NCI-H187 treated with DMSO at 0.1 percent for 48 hours (cell line): Measurements from ENCODE around the gene ELF1.
"Not testable (repeated sequence)": the region's sequence is repeated elsewhere in the genome, so short reads cannot be mapped to it uniquely, and the experiment has no call there.

ENCODE experiments used
- DNase-seq: peaks from one replicate; lab custom pipeline; 2025; lab: John Stamatoyannopoulos, UW

ELF1 gene

DNA sequence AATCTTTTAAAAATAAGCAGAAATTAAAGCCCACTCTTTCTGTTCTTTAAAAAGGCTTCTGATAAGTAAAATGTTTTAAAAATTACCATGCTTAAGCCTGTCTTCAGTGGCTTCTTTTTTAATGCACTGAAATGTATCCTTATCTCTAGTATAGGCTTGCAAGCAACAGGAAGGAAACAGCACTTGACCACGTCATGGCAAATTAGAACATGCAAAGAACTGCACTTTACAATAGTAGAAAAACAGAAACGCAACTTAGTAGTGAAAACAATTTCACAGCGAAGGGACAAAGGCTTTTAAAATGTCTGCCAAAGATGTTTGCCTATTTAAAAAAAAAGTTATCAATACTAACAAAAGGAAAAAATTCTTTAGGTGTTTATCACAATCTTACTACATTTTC lies 36.3 kb downstream of the ELF1 start:
- DNase-seq, result no peak

- DNase-seq, result no peak
Measured at GRCh38 chr13:40981949-40982348, 37.2 kb downstream of the ELF1 start.

DNA sequence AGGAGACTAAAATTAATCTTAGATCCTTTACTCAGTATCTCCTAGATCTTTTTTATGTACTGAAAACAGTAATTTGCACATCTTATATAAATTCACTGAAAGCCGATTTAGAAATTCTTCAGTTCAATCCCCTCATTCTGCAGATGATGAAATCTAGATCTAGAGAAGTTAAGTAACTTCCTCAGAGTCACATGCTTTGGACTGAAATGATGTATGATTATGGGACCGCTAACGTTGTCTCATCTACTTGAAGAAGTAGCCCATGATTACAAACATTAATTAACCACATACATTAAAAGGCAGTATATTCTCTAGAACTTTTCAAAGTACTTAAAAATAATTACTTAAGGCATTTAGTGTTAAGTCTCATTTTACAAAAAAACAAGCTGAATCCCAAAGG lies 37.8 kb downstream of the ELF1 start:
- DNase-seq, result no peak

DNA sequence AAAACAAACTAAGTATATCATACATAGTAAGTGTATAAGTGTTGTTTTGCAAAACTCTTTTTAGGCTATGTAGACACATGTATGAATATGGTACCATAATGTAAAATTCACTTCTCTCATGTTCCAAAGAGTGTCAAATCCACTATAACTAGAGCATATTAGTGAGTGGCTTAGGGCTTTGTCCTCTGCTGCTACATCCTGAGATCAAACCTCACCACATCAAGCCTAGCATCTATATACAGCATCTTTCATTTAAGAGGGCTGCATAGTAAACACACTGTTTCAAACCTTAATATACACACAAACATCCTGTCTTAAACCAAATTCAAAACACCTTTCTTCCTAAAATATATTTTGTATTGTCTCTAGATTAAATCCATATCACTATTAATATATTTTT lies 38.7 kb downstream of the ELF1 start:
- no peak for DNase-seq

GRCh38 chr13:40979232-40979631 lies 39.9 kb downstream of the ELF1 start:
- no peak for DNase-seq

DNA sequence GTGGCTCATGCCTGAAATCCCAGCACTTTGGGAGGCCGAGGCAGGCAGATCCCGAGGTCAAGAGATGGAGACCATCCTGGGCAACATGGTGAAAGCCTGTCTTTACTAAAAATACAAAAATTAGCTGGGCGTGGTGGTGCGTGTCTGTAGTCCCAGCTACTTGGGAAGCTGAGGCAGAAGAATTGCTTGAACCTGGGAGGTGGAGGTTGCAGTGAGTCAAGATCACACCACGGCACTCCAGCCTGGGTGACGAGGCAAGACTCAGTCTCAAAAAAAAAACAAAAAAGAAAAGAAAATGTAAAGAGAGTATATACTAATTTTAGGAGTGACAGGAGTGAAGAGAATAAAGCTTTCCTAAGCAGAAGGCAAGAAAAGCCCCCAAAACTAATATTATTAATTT lies 41.0 kb downstream of the ELF1 start:
- DNase-seq, result not testable (repeated sequence)

DNA sequence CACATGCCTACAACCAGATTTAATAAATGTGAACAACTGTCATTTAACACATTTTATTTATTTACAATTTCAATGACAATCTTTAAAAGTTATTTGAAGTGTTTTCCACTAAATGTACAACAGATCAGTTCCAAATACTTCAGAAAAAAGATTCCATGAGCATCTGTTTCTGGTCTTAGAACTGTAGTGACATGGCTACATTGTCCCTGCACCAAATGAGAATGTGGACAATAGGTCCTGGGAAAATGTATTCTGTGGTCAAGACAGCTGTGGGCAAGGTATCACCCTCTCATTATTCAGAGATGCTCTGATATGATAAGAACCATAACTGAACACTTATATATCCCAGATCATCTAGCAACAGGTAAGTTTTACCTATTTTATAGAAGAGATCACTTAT lies 43.7 kb downstream of the ELF1 start:
- no peak for DNase-seq

DNA sequence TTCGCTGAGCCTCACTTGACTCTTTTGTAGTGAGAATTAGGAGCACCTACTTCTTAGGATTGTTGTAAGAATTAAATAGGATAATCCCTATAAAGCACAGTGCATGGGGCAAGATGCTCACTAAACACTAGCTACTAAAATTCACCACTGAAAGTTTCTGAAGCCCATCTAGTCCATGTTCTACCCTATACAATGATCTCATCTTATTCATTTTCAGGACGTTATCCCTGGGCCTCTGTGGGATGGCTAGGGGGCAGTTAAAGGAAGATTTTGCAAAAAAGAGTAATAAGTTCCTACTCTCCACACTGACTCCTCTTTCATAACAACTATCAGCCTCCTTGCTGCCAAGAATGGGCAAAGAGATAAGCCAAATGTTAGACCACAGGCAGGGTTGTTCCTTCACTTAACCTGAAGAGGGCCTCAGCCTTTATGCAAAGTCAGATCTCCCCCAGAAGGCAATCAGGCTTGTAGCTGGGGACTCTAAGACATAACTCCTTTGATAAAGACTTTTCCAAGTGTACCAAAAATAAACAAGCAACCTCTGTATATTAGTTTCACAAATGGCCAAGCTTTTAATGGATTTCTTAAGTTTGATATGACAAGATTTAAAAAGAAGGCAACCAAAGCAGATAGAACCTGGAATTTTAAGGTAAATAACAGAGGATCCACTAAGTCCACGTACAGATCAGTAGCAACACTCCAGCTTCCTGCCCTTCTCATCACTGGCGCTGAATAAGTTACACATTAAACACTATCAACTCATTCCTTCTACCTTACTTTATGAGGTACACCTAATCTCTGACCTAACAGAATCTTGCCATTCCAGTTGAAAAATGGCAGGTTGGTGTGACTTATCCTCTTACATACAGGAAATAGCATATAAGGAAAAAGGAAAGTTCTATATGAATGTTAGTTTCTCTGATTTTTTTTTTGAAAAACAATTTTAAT lies 44.4 kb downstream of the ELF1 start:
- no peak for DNase-seq

GRCh38 chr13:40973409-40973808 lies 45.7 kb downstream of the ELF1 start:
- DNase-seq, result no peak

GRCh38 chr13:40971321-40971720 lies 47.8 kb downstream of the ELF1 start:
- DNase-seq, result no peak

DNA sequence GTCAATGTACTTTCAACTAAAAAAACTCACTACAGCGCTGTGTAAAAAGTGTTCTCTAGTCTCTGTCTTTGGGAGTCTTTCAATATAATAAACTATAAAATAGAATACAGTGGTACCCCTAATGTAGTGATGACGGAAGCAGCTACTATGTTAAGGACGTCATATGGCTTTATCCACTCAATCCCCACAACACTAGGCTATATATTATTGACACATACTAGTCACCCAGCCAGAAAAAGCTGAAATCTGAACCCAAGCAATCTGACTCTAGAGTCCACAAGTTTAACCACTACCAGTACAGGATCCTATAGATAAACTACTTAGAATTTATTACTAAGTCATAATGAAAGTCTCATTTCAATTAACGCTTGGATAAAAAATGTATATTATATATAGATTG lies 48.3 kb downstream of the ELF1 start:
- DNase-seq, result no peak

- no peak for DNase-seq
Measured at GRCh38 chr13:40969169-40969901, 49.8 kb downstream of the ELF1 start.

DNA sequence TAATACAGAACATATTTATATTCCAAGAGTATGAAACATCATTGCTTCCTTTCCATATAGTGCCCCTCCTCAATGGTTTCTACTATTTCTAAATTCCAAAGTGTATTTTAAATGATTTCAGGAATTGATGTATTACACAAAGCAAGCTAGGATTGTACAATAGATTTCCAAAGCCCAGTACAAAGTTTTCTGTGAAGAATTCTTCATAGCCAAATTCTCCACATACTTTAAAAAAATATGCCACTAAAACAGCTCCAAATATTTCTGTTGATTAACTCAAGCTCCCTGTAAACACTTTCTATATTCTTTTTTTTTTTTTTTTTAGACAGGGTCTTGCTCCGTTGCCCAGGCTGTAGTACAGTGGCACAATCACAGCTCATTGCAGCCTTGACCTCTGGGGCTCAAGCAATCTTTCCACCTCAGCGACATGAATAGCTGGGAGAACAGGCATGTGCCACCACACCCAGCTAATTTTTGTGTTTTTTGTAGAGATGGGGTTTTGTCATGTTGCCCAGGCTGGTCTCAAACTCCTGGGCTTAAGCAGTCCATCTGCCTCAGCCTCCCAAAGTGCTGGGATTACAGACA lies 50.6 kb downstream of the ELF1 start:
- no peak for DNase-seq

GRCh38 chr13:40966298-40966697 lies 52.8 kb downstream of the ELF1 start:
- DNase-seq, result no peak

DNA sequence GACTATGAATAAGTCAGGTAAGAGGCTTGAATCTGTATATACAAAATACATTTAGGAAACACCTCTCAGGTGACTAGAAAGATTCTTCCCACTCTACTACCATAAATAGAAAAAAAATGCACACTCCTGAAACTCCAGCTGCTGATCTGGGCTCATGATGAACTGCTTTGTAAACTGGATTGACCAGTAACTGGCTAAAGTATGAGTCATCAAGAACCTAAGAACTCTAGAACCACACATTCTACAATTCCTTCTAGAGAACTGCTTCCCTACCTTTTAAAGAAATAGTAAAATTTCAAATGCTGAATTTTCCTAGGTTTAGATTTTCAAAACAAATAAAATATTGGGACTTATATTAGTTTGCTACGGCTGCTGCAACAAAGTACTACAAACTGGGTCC lies 55.2 kb downstream of the ELF1 start:
- DNase-seq, result no peak

DNA sequence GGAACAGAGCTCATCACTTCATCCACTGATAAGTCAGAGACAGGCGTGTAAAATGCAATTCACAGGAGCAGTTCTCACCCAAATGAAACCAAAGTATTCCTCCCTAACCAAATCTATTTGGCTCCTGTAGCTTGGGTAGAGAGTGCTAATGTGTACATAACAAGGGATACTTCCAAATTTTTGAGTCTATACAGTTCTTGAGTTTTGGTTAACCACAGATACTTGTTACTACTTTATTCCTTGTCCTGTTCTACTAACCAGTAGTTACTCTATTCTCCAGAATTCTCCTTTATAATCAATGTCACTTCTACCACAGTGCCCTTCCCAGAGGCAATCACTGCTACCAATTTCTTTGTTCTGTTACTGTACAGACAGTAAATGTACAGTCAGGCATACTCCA lies 57.3 kb downstream of the ELF1 start:
- DNase-seq, result no peak

GRCh38 chr13:40961214-40961613 lies 57.9 kb downstream of the ELF1 start:
- no peak for DNase-seq

GRCh38 chr13:40960716-40961115 lies 58.4 kb downstream of the ELF1 start:
- no peak for DNase-seq

- no peak for DNase-seq
Measured at GRCh38 chr13:40958655-40959054, 60.5 kb downstream of the ELF1 start.

DNA sequence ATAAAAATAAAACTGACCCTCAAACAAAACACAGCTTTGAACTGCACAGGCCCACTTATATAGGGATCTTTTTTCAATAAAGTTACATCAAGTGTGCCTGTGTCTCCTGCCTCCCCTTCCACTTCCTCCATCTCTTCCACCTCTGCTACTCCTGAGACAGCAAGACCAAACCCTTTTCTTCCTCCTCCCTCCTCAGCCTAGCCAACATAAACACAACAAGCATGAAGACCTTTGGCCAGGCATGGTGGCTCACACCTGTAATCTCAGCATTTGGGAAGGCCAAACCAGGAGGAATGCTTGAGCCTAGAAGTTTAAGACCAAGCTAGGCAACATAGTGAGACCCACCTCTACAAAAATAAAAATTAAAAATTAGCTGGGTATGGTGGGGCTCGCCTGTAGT lies 72.6 kb downstream of the ELF1 start:
- no peak for DNase-seq

DNA sequence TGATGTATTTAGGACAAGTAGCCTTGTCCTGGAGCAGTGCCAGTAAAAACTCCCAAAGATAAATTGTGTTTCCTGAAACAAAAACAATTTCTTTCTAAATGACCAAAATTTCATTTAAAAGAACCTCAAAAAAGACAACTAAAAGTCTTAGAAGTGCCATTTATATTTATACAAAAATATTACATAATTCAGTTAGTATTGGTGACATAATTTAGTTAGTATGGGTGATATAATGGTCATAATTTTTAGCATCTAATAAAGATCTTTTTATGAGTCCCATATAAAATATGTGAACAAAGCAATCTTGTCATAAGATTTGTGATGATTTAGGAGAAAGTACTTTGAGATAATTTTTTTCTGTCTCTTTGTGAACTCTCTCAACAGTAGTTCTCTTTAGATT lies 76.0 kb downstream of the ELF1 start:
- DNase-seq, result no peak

- no peak for DNase-seq
Measured at GRCh38 chr13:40941581-40941980, 77.5 kb downstream of the ELF1 start.

DNA sequence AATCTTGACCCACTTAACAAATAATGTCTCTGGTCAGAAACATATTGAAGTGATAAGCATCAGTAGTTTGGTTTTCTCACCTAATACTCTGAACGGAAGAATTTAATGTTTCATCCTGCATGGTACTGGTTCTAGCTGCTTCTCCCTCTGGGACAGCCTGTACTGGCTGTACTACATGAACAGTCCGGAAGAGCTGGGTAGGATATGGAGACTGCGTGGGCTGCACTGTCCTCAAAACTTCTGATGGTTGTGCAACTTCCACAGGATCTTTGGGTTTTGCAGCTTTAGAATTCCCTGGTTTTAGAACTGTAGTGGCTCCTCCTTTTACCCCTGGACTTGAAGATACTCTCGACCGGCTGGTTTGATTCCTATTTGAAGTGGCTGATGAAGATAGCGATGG lies 78.3 kb downstream of the ELF1 start:
- DNase-seq, result no peak
